Pancreas (tissue), 10 donors: Measurements from ENCODE around the gene BRME1. TPM values are rescaled to one million over a fixed set of nuclear protein-coding genes. Genes with fewer than 3 reads are reported as not detected.

Experiments used
- ATAC-seq, 4 donors: fragments of 200-7000 bp; cut with Tn5 transposase; one replicate each; pipeline versions ENCODE4 v1.8.0 to v1.9.1; 2020; ENCODE audit warnings: mild to moderate bottlenecking in 4 of 4, moderate library complexity in 4 of 4
- DNase-seq, 6 donors: peaks; one replicate each; pipeline ENCODE4 v3.0.0-alpha.2; 2020
- FAIRE-seq: peaks from 2 replicates; lab custom pipeline; 2012; peaks lifted over from hg19 to GRCh38; lab: Jason Lieb, UNC
- H3K27ac ChIP-seq, 4 donors: fragments of 200-600 bp; sonication (generic); 1 replicate in 3 of 4; 2 replicates in 1 of 4; pipeline versions ENCODE4 v1.5.0 to v1.8.0; 2020
- H3K27me3 ChIP-seq, 4 donors: fragments of 200-600 bp; one replicate each; pipeline ENCODE4 v1.8.0; 2021
- H3K36me3 ChIP-seq, 3 donors: fragments of 200-600 bp; sonication (generic) in 1 of 3; one replicate each; pipeline versions ENCODE4 v1.5.0 to v1.8.0; 2020 to 2021
- H3K4me1 ChIP-seq, 3 donors: fragments of 200-600 bp; one replicate each; pipeline ENCODE4 v1.8.0; 2021
- H3K4me3 ChIP-seq, 4 donors: fragments of 200-600 bp; sonication (generic) in 2 of 4; one replicate each; pipeline versions ENCODE4 v1.5.0 to v1.8.0; 2020 to 2021
- H3K9me3 ChIP-seq, 4 donors: fragments of 200-600 bp; one replicate each; pipeline ENCODE4 v1.8.0; 2021
- WGBS, 2 donors: extraction: QIAGEN DNeasy Blood & Tissue Kit; methylation state at CpG; one replicate each; pipeline ENCODE4 v1.1.7; 2013; 5-methylcytosine and 5-hydroxymethylcytosine counted together
- intact Hi-C, 3 donors: fragments of 100-400 bp; cut with DNase I; formaldehyde crosslinking; loops; one replicate each; pipeline versions ENCODE4 v1.11.1 to v1.14.2; 2022
- polyA plus RNA-seq, 2 donors: library from polyadenylated mRNA; stranded (reverse); fragments of 200-250 nt; gene quantifications; one replicate each; pipeline ENCODE4 v1.2.3, GENCODE V29; 2013
- total RNA-seq, 6 donors: library from RNA; stranded (reverse); fragmentation: NEBNext Ultra II Directional in 4 of 6; extraction: Animal tissue kit (Norgen Biotek cat#: 25700) in 4 of 6; gene quantifications; one replicate each; pipeline versions ENCODE4 v1.2.1 to v1.2.4, GENCODE V29; 2021 to 2023
- TF ChIP-seq, protein P1 (sequence below), 4 donors: fragments of 200-600 bp; sonication (generic) in 3 of 4; IDR thresholded peaks; one replicate each; pipeline versions ENCODE4 v1.5.0 to v1.8.0; 2021; ENCODE audit warnings: antibody characterized with exemption in 4 of 4
- donor health status: healthy with polysubstance abuse.
- donor health status: DM: no; HTN: no; CAD: no; lungs with moderate emphysema.
- donor health status: DM: no; HTN: no; CAD: no.
- donor health status: control.
- donor health status: control.
- donor health status: Bipolar disorder and iron deficiency.
- donor health status: DM: yes; HTN: yes; CAD: no.
- donor health status: DM: no; HTN: no; CAD: no.
- donor health status: DM: no; HTN: no; CAD: no.
- donor health status: DM: yes; HTN: yes; CAD: no.

The BRME1 gene
- total and polyA plus RNA-seq, 8 donors = 2.6 to 15.3 (median 4.3) TPM

DNA sequence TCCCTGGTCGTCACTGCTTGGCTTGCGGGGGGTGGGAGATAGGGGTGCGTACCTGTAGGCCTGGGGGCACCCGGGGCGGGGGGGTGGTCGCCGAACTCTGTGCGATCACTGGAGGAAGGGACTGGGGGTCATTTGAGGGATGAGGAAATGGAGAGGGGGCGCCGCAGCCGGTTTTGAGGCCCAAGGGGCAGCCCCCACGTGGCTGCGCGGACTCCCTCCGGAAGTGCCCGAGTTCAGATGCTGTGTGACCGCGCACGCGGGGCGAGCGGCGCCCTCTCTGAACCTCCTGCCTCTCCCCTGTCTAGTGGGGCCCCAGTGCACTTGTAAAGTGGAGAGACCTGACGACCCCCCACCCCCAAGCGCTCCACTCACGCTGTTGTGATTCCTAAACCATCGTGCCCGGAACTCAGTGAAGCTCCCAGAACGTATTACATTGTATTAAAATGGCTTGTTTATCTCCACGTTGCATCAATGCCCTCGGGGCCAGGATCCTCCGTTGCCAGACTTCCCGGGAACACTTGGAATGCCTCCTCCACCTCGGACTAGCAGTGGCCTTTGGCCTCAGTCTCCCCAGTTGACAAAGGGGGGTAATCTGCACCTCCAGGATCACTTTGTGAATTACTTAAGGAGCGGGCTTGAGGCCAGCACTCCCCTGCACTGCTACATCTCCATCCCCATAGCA lies 31.9 kb downstream of the BRME1 start:
- intact Hi-C loops = loop anchor here in 1 of 3 donors (10.0 kb wide), 1 partner anchor 269 kb away; no protein-coding TSS in a partner anchor
- TF ChIP-seq, protein P1, sequence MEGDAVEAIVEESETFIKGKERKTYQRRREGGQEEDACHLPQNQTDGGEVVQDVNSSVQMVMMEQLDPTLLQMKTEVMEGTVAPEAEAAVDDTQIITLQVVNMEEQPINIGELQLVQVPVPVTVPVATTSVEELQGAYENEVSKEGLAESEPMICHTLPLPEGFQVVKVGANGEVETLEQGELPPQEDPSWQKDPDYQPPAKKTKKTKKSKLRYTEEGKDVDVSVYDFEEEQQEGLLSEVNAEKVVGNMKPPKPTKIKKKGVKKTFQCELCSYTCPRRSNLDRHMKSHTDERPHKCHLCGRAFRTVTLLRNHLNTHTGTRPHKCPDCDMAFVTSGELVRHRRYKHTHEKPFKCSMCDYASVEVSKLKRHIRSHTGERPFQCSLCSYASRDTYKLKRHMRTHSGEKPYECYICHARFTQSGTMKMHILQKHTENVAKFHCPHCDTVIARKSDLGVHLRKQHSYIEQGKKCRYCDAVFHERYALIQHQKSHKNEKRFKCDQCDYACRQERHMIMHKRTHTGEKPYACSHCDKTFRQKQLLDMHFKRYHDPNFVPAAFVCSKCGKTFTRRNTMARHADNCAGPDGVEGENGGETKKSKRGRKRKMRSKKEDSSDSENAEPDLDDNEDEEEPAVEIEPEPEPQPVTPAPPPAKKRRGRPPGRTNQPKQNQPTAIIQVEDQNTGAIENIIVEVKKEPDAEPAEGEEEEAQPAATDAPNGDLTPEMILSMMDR (IDR thresholded peaks at IDR 0.05) = no peak
- no peaks in the 10 kb centered on the region for H3K36me3 ChIP-seq
- DNase-seq (peak in 1 of 6 donors; percentile 37), ATAC-seq (no peak), FAIRE-seq (no peak)
- no peaks in the 10 kb centered on the region for H3K27me3 ChIP-seq
- no peak overlapping the region for H3K27ac ChIP-seq
- no peaks in the 10 kb centered on the region for H3K9me3 ChIP-seq
- 72 to 76% methylated on average over 30 to 35 of the region's 35 CpGs for WGBS, 2 donors
- H3K4me3 ChIP-seq = no peak overlapping the region
- no peaks in the 10 kb centered on the region for H3K4me1 ChIP-seq

DNA sequence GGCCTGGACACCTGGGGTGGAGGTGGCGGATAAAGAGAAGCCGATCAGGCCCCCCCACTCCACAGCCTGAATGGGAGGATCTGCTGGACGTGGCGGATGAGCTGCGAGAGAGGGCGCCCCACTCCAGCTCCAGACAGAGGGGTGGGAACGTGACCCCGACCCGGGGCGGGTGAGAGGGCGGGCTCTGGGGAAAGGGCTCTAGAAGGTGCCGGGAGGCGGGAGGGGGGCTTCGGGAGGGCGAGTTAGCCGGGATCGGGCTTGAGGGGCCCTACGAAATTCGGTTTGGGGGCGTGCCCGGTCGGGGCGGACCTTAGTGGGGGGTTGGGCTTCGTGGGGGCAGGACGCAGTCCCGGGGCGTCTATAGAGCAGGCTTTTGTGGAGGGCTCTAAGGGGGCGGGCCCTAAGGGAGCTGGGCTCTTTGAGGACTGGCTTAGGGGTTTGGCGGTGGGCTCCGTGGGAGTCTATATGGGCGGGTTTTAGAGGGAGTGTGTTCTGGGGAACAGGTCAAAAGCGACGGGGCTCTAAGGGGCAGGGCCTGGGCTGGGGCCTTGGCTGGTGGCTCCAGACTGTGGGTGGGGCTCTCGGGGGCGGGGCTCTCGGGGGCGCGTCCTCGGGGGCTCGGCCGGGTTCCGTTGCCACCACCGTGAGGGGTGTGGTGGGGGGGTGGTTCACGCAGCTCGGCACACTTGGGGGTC lies 33.1 kb downstream of the BRME1 start:
- FAIRE-seq = no peak
- H3K36me3 ChIP-seq = no peaks in the 10 kb centered on the region
- no peaks in the 10 kb centered on the region for H3K4me1 ChIP-seq
- peak overlapping the region; percentile 3 to 43 (median 26) for H3K4me3 ChIP-seq
- WGBS, 2 donors = 1 to 2% methylated on average over 35 to 45 of the region's 45 CpGs
- no peaks in the 10 kb centered on the region for H3K9me3 ChIP-seq
- intact Hi-C loops = loop anchor here in 1 of 3 donors (10.0 kb wide), 1 partner anchor 268 kb away; no protein-coding TSS in a partner anchor
- TF ChIP-seq, protein P1 (IDR thresholded peaks at IDR 0.05) = no peak
- ATAC-seq = peak; percentile 66 to 89 (median 67)
- H3K27me3 ChIP-seq = no peaks in the 10 kb centered on the region
- H3K27ac ChIP-seq = no peak overlapping the region
- peak in 4 of 6 donors; percentile 46 to 74 (median 64) for DNase-seq

DNA sequence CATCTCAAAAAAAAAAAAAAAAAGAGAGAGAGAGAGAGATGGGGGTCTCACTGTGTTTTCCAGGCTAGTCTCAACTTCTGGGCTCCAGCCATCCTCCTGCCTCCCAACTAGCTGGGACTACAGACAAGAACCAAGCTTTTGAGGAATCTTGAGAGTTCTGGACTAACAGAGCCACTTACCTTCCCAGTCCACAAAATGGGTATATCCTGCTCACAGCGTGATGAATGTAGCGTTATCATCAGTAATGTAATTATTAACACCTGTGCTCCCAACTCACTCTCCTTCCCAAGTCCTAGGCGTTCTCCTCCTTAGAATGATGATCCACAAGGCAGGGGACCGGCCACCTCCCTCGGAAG lies 33.6 kb downstream of the BRME1 start:
- H3K27me3 ChIP-seq = no peaks in the 10 kb centered on the region
- intact Hi-C loops = loop anchor here in 1 of 3 donors (10.0 kb wide), 1 partner anchor 268 kb away; no protein-coding TSS in a partner anchor
- no peak overlapping the region for H3K27ac ChIP-seq
- ATAC-seq (peak in 1 of 4 donors; percentile 12), FAIRE-seq (no peak), DNase-seq (no peak)
- H3K4me1 ChIP-seq = no peaks in the 10 kb centered on the region
- TF ChIP-seq, protein P1 (IDR thresholded peaks at IDR 0.05) = no peak
- 7 to 17% methylated on average over 5 of the region's 5 CpGs for WGBS, 2 donors
- H3K36me3 ChIP-seq = no peaks in the 10 kb centered on the region
- H3K4me3 ChIP-seq = peak overlapping the region in 3 of 4 donors; percentile 20 to 43 (median 32)
- no peaks in the 10 kb centered on the region for H3K9me3 ChIP-seq

DNA sequence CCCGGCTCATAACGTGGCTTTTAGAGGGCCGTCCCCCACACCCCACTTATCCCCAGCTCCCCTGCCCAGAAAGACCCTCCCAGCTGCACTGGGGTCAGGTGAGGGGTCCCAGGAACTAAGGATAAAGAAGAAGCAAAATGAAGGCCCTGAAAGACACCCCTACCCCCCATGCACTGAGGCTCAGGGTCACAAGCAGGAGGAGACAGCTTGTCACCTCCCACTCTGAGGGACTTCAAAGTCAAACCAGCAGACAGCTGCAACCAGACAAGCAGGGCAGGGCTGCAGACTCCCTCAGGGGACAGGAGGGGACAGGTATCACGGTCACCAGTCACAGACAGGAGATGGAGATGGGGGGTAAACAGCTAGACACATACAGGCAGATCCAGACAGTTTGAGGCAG lies 35.0 kb downstream of the BRME1 start:
- Histone ChIP-seq H3K4me1 (peaks cover 0 to 3% (median 0%) of the 10 kb centered on the region in 3 donors), H3K27me3 (no peaks in the 10 kb centered on the region), H3K4me3 (no peak overlapping the region), H3K36me3 (no peaks in the 10 kb centered on the region), H3K9me3 (no peaks in the 10 kb centered on the region), H3K27ac (no peak overlapping the region)
- TF ChIP-seq, protein P1 (IDR thresholded peaks at IDR 0.05) = no peak
- ATAC-seq = no peak
- 91 to 98% methylated on average over 4 of the region's 4 CpGs for WGBS, 2 donors
- DNase-seq = peak in 1 of 6 donors; percentile 15
- intact Hi-C loops = loop anchor here in 1 of 3 donors (10.0 kb wide), 1 partner anchor 266 kb away; no protein-coding TSS in a partner anchor
- FAIRE-seq = no peak
